Measurements from ENCODE around the gene OVOL2. TPM values are rescaled to one million over a fixed set of nuclear protein-coding genes. Genes with fewer than 3 reads are reported as not detected.

The OVOL2 gene
- total and polyA plus RNA-seq, 2 experiments from 2014 or later = 11.2 to 11.5 TPM

DNA sequence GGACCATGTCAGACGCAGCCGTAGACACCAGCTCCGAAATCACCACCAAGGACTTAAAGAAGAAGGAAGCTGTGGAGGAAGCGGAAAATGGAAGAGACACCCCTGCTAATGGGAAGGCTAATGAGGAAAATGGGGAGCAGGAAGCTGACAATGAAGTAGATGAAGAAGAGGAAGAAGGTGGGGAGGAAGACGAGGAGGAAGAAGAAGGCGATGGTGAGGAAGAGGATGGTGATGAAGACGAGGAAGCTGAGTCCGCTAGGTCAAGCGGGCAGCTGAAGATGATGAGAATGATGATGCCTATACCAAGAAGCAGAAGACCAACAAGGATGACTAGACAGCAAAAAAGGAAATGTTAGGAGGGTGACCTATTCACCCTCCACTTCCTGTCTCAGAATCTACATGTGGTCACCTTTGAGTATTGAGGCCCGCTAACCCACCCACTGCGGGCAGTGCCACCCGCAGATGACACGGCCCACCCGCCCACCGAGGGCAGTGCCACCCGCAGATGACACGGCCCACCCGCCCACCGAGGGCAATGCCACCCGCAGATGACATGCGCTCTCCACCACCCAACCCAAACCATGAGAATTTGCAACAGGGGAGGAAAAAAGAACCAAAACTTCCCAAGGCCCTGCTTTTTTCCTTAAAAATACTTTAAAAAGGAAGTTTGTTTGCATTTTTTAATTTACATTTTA is 45.6 kb downstream of the OVOL2 start (continued):
- TF ChIP-seq ZNF462 (CRISPR knock-in tag; IDR thresholded peaks at IDR 0.05) = no peak
- TF ChIP-seq ZNF331 (CRISPR knock-in tag; IDR thresholded peaks at IDR 0.05; ENCODE audit: low read depth) = no peak
- no peak for TF ChIP-seq EZH2phosphoT487 (IDR thresholded peaks at IDR 0.05; ENCODE audit: unreplicated experiment)
- no peak for TF ChIP-seq POLR2AphosphoS5 (IDR thresholded peaks at IDR 0.05; ENCODE audit: low read depth)
- TF ChIP-seq EZH2 (IDR thresholded peaks at IDR 0.05; ENCODE audit: low read depth, unreplicated experiment) = no peak
- TF ChIP-seq ETS1 (IDR thresholded peaks at IDR 0.05) = no peak
- no peak for TF ChIP-seq NANOG (IDR thresholded peaks at IDR 0.05; ENCODE audit: borderline replicate concordance)
- TF ChIP-seq STAT1 (IDR thresholded peaks at IDR 0.05; ENCODE audit: unreplicated experiment) = no peak

DNA sequence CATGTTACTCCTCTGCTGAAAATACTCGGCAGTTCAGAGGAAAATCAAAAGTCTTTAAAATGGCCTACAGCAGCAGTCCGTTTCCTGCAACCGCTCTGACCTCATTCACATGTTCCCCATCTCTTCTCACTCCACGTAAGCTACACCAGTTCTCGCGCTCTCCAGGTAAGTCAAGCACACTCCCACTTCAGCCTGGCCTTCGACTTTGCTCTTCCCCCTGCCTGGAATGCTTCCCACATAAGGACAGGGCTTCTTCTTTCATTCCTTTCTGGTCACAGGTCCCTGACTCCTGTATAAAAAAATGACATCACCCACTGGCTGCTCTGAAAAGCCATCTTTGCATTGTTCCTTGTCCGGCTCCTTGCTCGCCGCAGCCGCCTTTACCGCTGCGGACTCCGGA is 46.2 kb downstream of the OVOL2 start:
- H3K36me3 Mint-ChIP-seq (ENCODE audit: low read depth) = peaks cover 14% of the 10 kb centered on the region
- no peaks in the 10 kb centered on the region for H3K27me3 Mint-ChIP-seq (ENCODE audit: insufficient read depth, low read depth, poor library complexity)
- H3K4me1 Mint-ChIP-seq = no peaks in the 10 kb centered on the region
- TF ChIP-seq EZH2phosphoT487 (IDR thresholded peaks at IDR 0.05; ENCODE audit: unreplicated experiment) (no peak), NANOG (IDR thresholded peaks at IDR 0.05; ENCODE audit: borderline replicate concordance) (no peak), CREB1 (CRISPR knock-in tag; IDR thresholded peaks at IDR 0.05; ENCODE audit: low read depth) (no peak), JUNB (IDR thresholded peaks at IDR 0.05; ENCODE audit: unreplicated experiment) (no peak), ZNF114 (CRISPR knock-in tag; IDR thresholded peaks at IDR 0.05) (no peak), EZH2 (IDR thresholded peaks at IDR 0.05; ENCODE audit: low read depth, unreplicated experiment) (no peak), ETS1 (IDR thresholded peaks at IDR 0.05) (no peak), POLR2AphosphoS5 (IDR thresholded peaks at IDR 0.05; ENCODE audit: low read depth) (no peak)
- TF ChIP-seq, protein P1, sequence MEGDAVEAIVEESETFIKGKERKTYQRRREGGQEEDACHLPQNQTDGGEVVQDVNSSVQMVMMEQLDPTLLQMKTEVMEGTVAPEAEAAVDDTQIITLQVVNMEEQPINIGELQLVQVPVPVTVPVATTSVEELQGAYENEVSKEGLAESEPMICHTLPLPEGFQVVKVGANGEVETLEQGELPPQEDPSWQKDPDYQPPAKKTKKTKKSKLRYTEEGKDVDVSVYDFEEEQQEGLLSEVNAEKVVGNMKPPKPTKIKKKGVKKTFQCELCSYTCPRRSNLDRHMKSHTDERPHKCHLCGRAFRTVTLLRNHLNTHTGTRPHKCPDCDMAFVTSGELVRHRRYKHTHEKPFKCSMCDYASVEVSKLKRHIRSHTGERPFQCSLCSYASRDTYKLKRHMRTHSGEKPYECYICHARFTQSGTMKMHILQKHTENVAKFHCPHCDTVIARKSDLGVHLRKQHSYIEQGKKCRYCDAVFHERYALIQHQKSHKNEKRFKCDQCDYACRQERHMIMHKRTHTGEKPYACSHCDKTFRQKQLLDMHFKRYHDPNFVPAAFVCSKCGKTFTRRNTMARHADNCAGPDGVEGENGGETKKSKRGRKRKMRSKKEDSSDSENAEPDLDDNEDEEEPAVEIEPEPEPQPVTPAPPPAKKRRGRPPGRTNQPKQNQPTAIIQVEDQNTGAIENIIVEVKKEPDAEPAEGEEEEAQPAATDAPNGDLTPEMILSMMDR (conservative IDR thresholded peaks at IDR 0.05; ENCODE audit: low read depth in 2 of 2) = no peak

More for the DNA sequence above, 46.2 kb downstream of the OVOL2 start:
- H3K36me3 ChIP-seq (ENCODE audit: insufficient read depth) = no peaks in the 10 kb centered on the region
- H3K27me3 ChIP-seq (ENCODE audit: insufficient read depth) = no peaks in the 10 kb centered on the region
- DNase-seq (ENCODE audit: low spot score) (no peak), ATAC-seq (no peak)
- H3K4me2 ChIP-seq = no peak overlapping the region
- no peak overlapping the region for H2AFZ ChIP-seq
- no peak overlapping the region for H3K4me3 Mint-ChIP-seq
- H3K27ac Mint-ChIP-seq = no peak overlapping the region
- H3K9me2 ChIP-seq (ENCODE audit: insufficient read depth) = no peaks in the 10 kb centered on the region
- no peaks in the 10 kb centered on the region for H3F3A ChIP-seq (replicated peaks; ENCODE audit: low read depth)
- H3K4me3 ChIP-seq = no peak overlapping the region
- no peaks in the 10 kb centered on the region for H3K4me1 ChIP-seq (ENCODE audit: insufficient read depth)
- no peak overlapping the region for H3K27ac ChIP-seq (ENCODE audit: low read depth)
- H3K9me3 Mint-ChIP-seq = peaks cover 9% of the 10 kb centered on the region
- H4K20me1 ChIP-seq (replicated peaks; ENCODE audit: insufficient read depth) = no peaks in the 10 kb centered on the region
- no peaks in the 10 kb centered on the region for H3K79me2 ChIP-seq (replicated peaks; ENCODE audit: insufficient read depth)
